A549 treated with Mapracorat at 1 μM for 4 hours (cell line): ENCODE results near the gene DENND5A. TPM values are rescaled to one million over a fixed set of nuclear protein-coding genes. Genes with fewer than 3 reads are reported as not detected.

Experiments
- total RNA-seq: library from RNA; stranded (reverse); fragments of 200-300 nt; extraction: Qiagen RNA extraction; gene quantifications from 5 replicates; pipeline ENCODE4 v1.2.3, GENCODE V29; 2022

DENND5A gene
- total RNA-seq, result 34.9 to 58.1 TPM (median 42.8 TPM) in 5 replicates

GRCh38 chr11:9265211-9266131 is at the start of gene DENND5A:
DENND5A (minus strand) TSS chr11:9265350; CDS start chr11:9265069, 281 bp downstream.

GRCh38 chr11:9314291-9315077 is 49.3 kb upstream of the DENND5A start, which contains the start of gene TMEM41B:
TMEM41B (minus strand) TSS chr11:9314593; CDS start chr11:9314441, 152 bp downstream.

GRCh38 chr11:9091044-9091922 is 173.9 kb downstream of the DENND5A start, which contains the start of gene SCUBE2:
SCUBE2 (minus strand) TSS chr11:9091599; CDS start chr11:9091528, 71 bp downstream.

Other genes starting within 250 kb of the DENND5A start
- gene SCUBE2, start 173.8 kb downstream of the DENND5A start, total RNA-seq, result 0.35 to 0.76 TPM (median 0.42 TPM) in 5 replicates
- gene TMEM41B, start 49.2 kb upstream of the DENND5A start, total RNA-seq, result 18.6 to 24.4 TPM (median 20.7 TPM) in 5 replicates
- gene IPO7, start 119.3 kb upstream of the DENND5A start, total RNA-seq, result 81.2 to 101 TPM (median 94.2 TPM) in 5 replicates
- 8.7 to 12.5 TPM (median 10.4 TPM) in 5 replicates for gene ZNF143, start 195.7 kb upstream of the DENND5A start, total RNA-seq